ENCODE results near the gene COPZ1. TPM values are rescaled to one million over a fixed set of nuclear protein-coding genes. Genes with fewer than 3 reads are reported as not detected.

Gene COPZ1
- total and polyA plus RNA-seq, 9 of the 15 experiments (the other 6 are each of a cell fraction or from before 2014, with no cell fraction given): 137 to 487 (median 233) TPM

DNA sequence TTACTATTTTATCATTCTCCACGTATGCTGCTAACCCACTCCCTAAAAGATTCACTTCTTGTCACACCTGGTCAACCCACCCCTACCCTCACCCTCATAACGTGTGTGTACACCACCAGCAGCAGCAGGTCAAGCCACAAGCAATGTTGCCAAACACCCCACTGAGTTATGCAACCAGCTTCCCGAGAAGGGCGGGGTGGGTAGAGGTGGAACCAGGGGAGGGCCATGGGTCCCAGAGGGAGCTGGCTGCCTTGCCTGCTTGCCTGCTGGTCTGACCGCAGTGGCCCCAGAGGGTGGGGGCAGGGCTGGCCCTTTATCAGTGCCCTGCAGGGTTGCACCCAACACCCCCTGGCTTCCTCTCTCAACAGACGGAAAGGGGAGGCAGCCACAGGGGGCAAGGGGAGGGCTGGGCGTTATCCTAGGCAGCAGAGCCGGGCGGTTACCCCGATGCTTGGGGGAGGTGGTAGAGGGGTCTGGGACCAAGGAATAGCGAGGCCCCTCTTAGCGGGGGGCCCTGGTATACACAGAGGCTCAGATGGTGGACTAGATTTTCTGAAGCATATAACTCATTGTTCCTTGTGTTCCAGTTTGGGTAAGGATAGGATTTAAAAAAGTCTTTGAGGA lies 20.6 kb upstream of the COPZ1 start (continued):
- TF ChIP-seq HOXB6 (CRISPR knock-in tag; IDR thresholded peaks at IDR 0.05; ENCODE audit: borderline replicate concordance): no peak
- TF ChIP-seq, protein P1, sequence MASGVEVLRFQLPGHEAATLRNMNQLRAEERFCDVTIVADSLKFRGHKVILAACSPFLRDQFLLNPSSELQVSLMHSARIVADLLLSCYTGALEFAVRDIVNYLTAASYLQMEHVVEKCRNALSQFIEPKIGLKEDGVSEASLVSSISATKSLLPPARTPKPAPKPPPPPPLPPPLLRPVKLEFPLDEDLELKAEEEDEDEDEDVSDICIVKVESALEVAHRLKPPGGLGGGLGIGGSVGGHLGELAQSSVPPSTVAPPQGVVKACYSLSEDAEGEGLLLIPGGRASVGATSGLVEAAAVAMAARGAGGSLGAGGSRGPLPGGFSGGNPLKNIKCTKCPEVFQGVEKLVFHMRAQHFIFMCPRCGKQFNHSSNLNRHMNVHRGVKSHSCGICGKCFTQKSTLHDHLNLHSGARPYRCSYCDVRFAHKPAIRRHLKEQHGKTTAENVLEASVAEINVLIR (CRISPR knock-in tag; IDR thresholded peaks at IDR 0.05): no peak
- no peak for TF ChIP-seq FOXJ2 (tag; IDR thresholded peaks at IDR 0.05)
- TF ChIP-seq HIVEP1 (CRISPR knock-in tag; IDR thresholded peaks at IDR 0.05): 0 out of 2 replicates have a peak, but pooled peaks have one; percentile 21
- TF ChIP-seq TCF7 (IDR thresholded peaks at IDR 0.05; ENCODE audit: borderline replicate concordance): peak; percentile 90; the same call in 1 of the 2 replicates
- TF ChIP-seq, protein P2, sequence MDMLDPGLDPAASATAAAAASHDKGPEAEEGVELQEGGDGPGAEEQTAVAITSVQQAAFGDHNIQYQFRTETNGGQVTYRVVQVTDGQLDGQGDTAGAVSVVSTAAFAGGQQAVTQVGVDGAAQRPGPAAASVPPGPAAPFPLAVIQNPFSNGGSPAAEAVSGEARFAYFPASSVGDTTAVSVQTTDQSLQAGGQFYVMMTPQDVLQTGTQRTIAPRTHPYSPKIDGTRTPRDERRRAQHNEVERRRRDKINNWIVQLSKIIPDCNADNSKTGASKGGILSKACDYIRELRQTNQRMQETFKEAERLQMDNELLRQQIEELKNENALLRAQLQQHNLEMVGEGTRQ (CRISPR knock-in tag; IDR thresholded peaks at IDR 0.05): no peak
- TF ChIP-seq, protein P3, sequence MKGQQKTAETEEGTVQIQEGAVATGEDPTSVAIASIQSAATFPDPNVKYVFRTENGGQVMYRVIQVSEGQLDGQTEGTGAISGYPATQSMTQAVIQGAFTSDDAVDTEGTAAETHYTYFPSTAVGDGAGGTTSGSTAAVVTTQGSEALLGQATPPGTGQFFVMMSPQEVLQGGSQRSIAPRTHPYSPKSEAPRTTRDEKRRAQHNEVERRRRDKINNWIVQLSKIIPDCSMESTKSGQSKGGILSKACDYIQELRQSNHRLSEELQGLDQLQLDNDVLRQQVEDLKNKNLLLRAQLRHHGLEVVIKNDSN (CRISPR knock-in tag; IDR thresholded peaks at IDR 0.05): no peak
- TF ChIP-seq FOSL1 (tag; conservative IDR thresholded peaks at IDR 0.05): peak; percentile 14; the same call in 1 of the 2 replicates
- no peak for TF ChIP-seq ZNF408 (CRISPR knock-in tag; IDR thresholded peaks at IDR 0.05; ENCODE audit: low read depth)
- TF ChIP-seq, protein P4, sequence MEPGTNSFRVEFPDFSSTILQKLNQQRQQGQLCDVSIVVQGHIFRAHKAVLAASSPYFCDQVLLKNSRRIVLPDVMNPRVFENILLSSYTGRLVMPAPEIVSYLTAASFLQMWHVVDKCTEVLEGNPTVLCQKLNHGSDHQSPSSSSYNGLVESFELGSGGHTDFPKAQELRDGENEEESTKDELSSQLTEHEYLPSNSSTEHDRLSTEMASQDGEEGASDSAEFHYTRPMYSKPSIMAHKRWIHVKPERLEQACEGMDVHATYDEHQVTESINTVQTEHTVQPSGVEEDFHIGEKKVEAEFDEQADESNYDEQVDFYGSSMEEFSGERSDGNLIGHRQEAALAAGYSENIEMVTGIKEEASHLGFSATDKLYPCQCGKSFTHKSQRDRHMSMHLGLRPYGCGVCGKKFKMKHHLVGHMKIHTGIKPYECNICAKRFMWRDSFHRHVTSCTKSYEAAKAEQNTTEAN (CRISPR knock-in tag; IDR thresholded peaks at IDR 0.05): 0 out of 2 replicates have a peak, but pooled peaks have one; percentile 33
- peak; percentile 46 for TF ChIP-seq ZFP36 (IDR thresholded peaks at IDR 0.05; ENCODE audit: low read depth, low read length, partially characterized antibody)
- peak; percentile 99 for TF ChIP-seq GATA2 (CRISPR knock-in tag; IDR thresholded peaks at IDR 0.05)
- no peak for TF ChIP-seq NFXL1 (CRISPR knock-in tag; IDR thresholded peaks at IDR 0.05)
- TF ChIP-seq L3MBTL2 (IDR thresholded peaks at IDR 0.05): no peak
- TF ChIP-seq, protein P5, sequence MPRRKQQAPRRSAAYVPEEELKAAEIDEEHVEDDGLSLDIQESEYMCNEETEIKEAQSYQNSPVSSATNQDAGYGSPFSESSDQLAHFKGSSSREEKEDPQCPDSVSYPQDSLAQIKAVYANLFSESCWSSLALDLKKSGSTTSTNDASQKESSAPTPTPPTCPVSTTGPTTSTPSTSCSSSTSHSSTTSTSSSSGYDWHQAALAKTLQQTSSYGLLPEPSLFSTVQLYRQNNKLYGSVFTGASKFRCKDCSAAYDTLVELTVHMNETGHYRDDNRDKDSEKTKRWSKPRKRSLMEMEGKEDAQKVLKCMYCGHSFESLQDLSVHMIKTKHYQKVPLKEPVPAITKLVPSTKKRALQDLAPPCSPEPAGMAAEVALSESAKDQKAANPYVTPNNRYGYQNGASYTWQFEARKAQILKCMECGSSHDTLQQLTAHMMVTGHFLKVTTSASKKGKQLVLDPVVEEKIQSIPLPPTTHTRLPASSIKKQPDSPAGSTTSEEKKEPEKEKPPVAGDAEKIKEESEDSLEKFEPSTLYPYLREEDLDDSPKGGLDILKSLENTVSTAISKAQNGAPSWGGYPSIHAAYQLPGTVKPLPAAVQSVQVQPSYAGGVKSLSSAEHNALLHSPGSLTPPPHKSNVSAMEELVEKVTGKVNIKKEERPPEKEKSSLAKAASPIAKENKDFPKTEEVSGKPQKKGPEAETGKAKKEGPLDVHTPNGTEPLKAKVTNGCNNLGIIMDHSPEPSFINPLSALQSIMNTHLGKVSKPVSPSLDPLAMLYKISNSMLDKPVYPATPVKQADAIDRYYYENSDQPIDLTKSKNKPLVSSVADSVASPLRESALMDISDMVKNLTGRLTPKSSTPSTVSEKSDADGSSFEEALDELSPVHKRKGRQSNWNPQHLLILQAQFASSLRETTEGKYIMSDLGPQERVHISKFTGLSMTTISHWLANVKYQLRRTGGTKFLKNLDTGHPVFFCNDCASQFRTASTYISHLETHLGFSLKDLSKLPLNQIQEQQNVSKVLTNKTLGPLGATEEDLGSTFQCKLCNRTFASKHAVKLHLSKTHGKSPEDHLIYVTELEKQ (CRISPR knock-in tag; IDR thresholded peaks at IDR 0.05): no peak
- TF ChIP-seq, protein P6, sequence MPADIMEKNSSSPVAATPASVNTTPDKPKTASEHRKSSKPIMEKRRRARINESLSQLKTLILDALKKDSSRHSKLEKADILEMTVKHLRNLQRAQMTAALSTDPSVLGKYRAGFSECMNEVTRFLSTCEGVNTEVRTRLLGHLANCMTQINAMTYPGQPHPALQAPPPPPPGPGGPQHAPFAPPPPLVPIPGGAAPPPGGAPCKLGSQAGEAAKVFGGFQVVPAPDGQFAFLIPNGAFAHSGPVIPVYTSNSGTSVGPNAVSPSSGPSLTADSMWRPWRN (IDR thresholded peaks at IDR 0.05; ENCODE audit: low read depth): peak; percentile 69; the same call in 1 of the 2 replicates
- TF ChIP-seq, protein P7, sequence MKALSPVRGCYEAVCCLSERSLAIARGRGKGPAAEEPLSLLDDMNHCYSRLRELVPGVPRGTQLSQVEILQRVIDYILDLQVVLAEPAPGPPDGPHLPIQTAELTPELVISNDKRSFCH (CRISPR knock-in tag; IDR thresholded peaks at IDR 0.05): no peak
- TF ChIP-seq, protein P7 (tag; IDR thresholded peaks at IDR 0.05): peak; percentile 91
- peak; percentile 99 for TF ChIP-seq CBFB (CRISPR knock-in tag; IDR thresholded peaks at IDR 0.05)
- TF ChIP-seq RBM39 (optimal IDR thresholded peaks at IDR 0.05; ENCODE audit: low read depth, low read length): no peak
